H9 (cell line): Measurements from ENCODE around the gene PDE6G. TPM values are rescaled to one million over a fixed set of nuclear protein-coding genes. Genes with fewer than 3 reads are reported as not detected.

Experiments used
- DNase-seq: peaks from one replicate; pipeline ENCODE4 v3.0.0-alpha.2; 2017
- H2AFZ ChIP-seq: one replicate; pipeline ENCODE4 v1.6.1; 2013; ENCODE audit warnings: mild to moderate bottlenecking, low read length, control low read depth, moderate library complexity
- H2AK5ac ChIP-seq: 2 replicates; pipeline ENCODE4 v1.6.1; 2013; ENCODE audit warnings: low read length, control low read depth, mixed read lengths; ENCODE audit not compliant: insufficient read length
- H2BK120ac ChIP-seq: one replicate; pipeline ENCODE4 v1.6.1; 2013; ENCODE audit warnings: low read depth, mild to moderate bottlenecking, low read length, control low read depth, inconsistent platforms; ENCODE audit not compliant: poor library complexity, severe bottlenecking
- H2BK12ac ChIP-seq: 2 replicates; pipeline ENCODE4 v1.6.1; 2013; ENCODE audit warnings: low read length, control low read depth, mixed read lengths, low read depth; ENCODE audit not compliant: insufficient read length
- H2BK15ac ChIP-seq: 2 replicates; pipeline ENCODE4 v1.6.1; 2013; ENCODE audit warnings: low read depth, low read length, control low read depth
- H2BK20ac ChIP-seq: one replicate; pipeline ENCODE4 v1.6.1; 2013; ENCODE audit warnings: low read depth, mild to moderate bottlenecking, low read length, control low read depth, inconsistent platforms; ENCODE audit not compliant: poor library complexity, severe bottlenecking
- H2BK5ac ChIP-seq: 2 replicates; pipeline ENCODE4 v1.6.1; 2013; ENCODE audit warnings: low read length, control low read depth, mixed read lengths; ENCODE audit not compliant: insufficient read length
- H3K14ac ChIP-seq: 2 replicates; pipeline ENCODE4 v1.6.1; 2013; ENCODE audit warnings: low read length, control low read depth; ENCODE audit not compliant: insufficient read depth
- H3K18ac ChIP-seq: 2 replicates; pipeline ENCODE4 v1.6.1; 2013; ENCODE audit warnings: low read depth, mild to moderate bottlenecking, mixed read lengths, low read length, control low read depth; ENCODE audit not compliant: insufficient read length
- H3K23ac ChIP-seq: 2 replicates; pipeline ENCODE4 v1.6.1; 2013; ENCODE audit warnings: low read length, control low read depth, mixed read lengths, low read depth; ENCODE audit not compliant: insufficient read length
- H3K23me2 ChIP-seq: 2 replicates; pipeline ENCODE4 v1.6.1; 2013; ENCODE audit warnings: low read depth, mild to moderate bottlenecking, mixed read lengths, low read length, control low read depth; ENCODE audit not compliant: insufficient read length, poor library complexity, severe bottlenecking
- H3K27ac ChIP-seq: 2 replicates; pipeline ENCODE4 v1.5.1; 2013; ENCODE audit warnings: low read length, control low read depth, mixed read lengths, low read depth; ENCODE audit not compliant: insufficient read length
- H3K27me3 ChIP-seq: 2 replicates; pipeline ENCODE4 v1.6.1; 2013; ENCODE audit warnings: low read length, control low read depth, inconsistent platforms; ENCODE audit not compliant: insufficient read depth
- H3K4ac ChIP-seq: 2 replicates; pipeline ENCODE4 v1.6.1; 2013; ENCODE audit warnings: low read depth, mild to moderate bottlenecking, control low read depth, inconsistent platforms, low read length, moderate library complexity
- H3K4me1 ChIP-seq: 2 replicates; pipeline ENCODE4 v1.6.1; 2013; ENCODE audit warnings: low read length, control low read depth, inconsistent platforms; ENCODE audit not compliant: insufficient read depth
- H3K4me2 ChIP-seq: 2 replicates; pipeline ENCODE4 v1.6.1; 2013; ENCODE audit warnings: low read length, control low read depth, mixed read lengths; ENCODE audit not compliant: insufficient read length, insufficient read depth
- H3K56ac ChIP-seq: 2 replicates; pipeline ENCODE4 v1.6.1; 2013; ENCODE audit warnings: low read depth, mild to moderate bottlenecking, mixed read lengths, low read length, control low read depth; ENCODE audit not compliant: insufficient read length
- H3K79me1 ChIP-seq: 2 replicates; pipeline ENCODE4 v1.6.1; 2013; ENCODE audit warnings: low read depth, mild to moderate bottlenecking, moderate library complexity, low read length, control low read depth, inconsistent platforms; ENCODE audit not compliant: insufficient read depth, poor library complexity, severe bottlenecking
- H3K79me2 ChIP-seq: 2 replicates; pipeline ENCODE4 v1.6.1; 2013; ENCODE audit warnings: low read length, control low read depth, inconsistent platforms; ENCODE audit not compliant: insufficient read depth
- H3K9ac ChIP-seq: 2 replicates; pipeline ENCODE4 v1.6.1; 2013; ENCODE audit warnings: low read length, control low read depth, mixed read lengths; ENCODE audit not compliant: insufficient read length; ENCODE audit errors: extremely low read depth
- H3K9me3 ChIP-seq: one replicate; pipeline ENCODE4 v1.6.1; 2013; ENCODE audit warnings: low read depth, low read length, inconsistent platforms; ENCODE audit not compliant: control insufficient read depth
- H3T11ph ChIP-seq: one replicate; pipeline ENCODE4 v1.6.1; 2013; ENCODE audit warnings: mild to moderate bottlenecking, low read length, control low read depth, inconsistent platforms
- H4K20me1 ChIP-seq: one replicate; pipeline ENCODE4 v1.6.1; 2013; ENCODE audit not compliant: control insufficient read depth, insufficient read length, insufficient read depth
- H4K5ac ChIP-seq: 2 replicates; pipeline ENCODE4 v1.6.1; 2013; ENCODE audit warnings: low read depth, mild to moderate bottlenecking, mixed read lengths, low read length, control low read depth; ENCODE audit not compliant: insufficient read length
- H4K8ac ChIP-seq: replicated peaks from 2 replicates; pipeline ENCODE4 v1.6.1; 2013; ENCODE audit warnings: low read length, control low read depth, mixed read lengths, low read depth; ENCODE audit not compliant: insufficient read length
- H4K91ac ChIP-seq: 2 replicates; pipeline ENCODE4 v1.6.1; 2013; ENCODE audit warnings: low read depth, mild to moderate bottlenecking, moderate library complexity, mixed read lengths, low read length, control low read depth; ENCODE audit not compliant: insufficient read length
- H3K27ac Mint-ChIP-seq, 3 experiments: 2 replicates in 2 of 3; 3 replicates in 1 of 3; pipeline ENCODE4 v1.8.0; 2020 to 2021; ENCODE audit warnings: mixed read lengths in 3 of 3, mild to moderate bottlenecking in 1 of 3, moderate library complexity in 1 of 3
- H3K27me3 Mint-ChIP-seq: 2 replicates; pipeline ENCODE4 v1.8.0; 2021; ENCODE audit warnings: low read depth, mild to moderate bottlenecking, moderate library complexity, mixed read lengths
- H3K36me3 Mint-ChIP-seq, 3 experiments: 2 replicates in 2 of 3; 3 replicates in 1 of 3; pipeline ENCODE4 v1.8.0; 2020 to 2021; ENCODE audit warnings: low read depth in 3 of 3, mixed read lengths in 3 of 3; ENCODE audit not compliant: insufficient read depth in 1 of 3
- H3K4me1 Mint-ChIP-seq, 2 experiments: 2 replicates each; pipeline ENCODE4 v1.8.0; 2020; ENCODE audit warnings: mixed read lengths in 2 of 2
- H3K4me3 Mint-ChIP-seq, 2 experiments: 2 replicates in 1 of 2; 3 replicates in 1 of 2; pipeline ENCODE4 v1.8.0; 2020 to 2021; ENCODE audit warnings: mild to moderate bottlenecking in 2 of 2, mixed read lengths in 2 of 2, moderate library complexity in 1 of 2
- H3K9me3 Mint-ChIP-seq, 2 experiments: 2 replicates in 1 of 2; 3 replicates in 1 of 2; pipeline ENCODE4 v1.8.0; 2020; ENCODE audit warnings: mild to moderate bottlenecking in 2 of 2, mixed read lengths in 2 of 2, moderate library complexity in 1 of 2
- WGBS: extraction: QIAGEN DNeasy Blood & Tissue Kit; methylation state at CpG from one replicate; pipeline ENCODE4 v1.1.7; 2013; ENCODE audit warnings: missing lambda C conversion rate, low lambda C conversion rate, mixed read lengths; ENCODE audit not compliant: insufficient read length; ENCODE audit errors: extremely low coverage; 5-methylcytosine and 5-hydroxymethylcytosine counted together
- total RNA-seq: library from RNA; stranded (reverse); gene quantifications from 2 replicates; pipeline ENCODE4 v1.2.1, GENCODE V29; 2021
- TF ChIP-seq, protein P1 (sequence below): fragments of 200-600 bp; sonication (generic); conservative IDR thresholded peaks from 3 replicates; pipeline ENCODE4 v1.8.0; 2021; ENCODE audit warnings: antibody characterized with exemption, mild to moderate bottlenecking

The PDE6G gene
- total RNA-seq, 1 experiment from 2014 or later: 5.7 TPM

DNA sequence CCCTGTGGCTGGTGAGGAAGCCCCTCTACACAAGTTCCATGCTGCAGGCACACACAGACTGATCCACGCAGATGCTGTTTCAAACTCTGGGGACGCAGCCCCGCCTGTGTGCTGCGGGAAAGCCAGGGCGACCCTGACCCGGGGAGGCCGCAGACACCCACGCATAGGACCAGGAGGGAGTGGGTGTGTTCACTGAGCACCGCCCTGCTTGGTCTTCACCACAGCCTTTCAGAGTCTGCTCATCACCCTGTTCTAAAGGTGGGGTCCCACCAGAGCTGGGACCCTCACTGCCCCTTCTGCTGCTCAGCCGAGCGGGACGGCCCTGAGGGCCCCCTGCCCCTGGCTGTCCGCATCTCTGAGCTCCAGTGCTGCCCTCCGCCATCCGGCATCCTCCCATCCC lies 11.8 kb downstream of the PDE6G start:
- Histone ChIP-seq H4K8ac (no peak overlapping the region), H3K56ac (no peak overlapping the region), H4K5ac (no peak overlapping the region), H2AFZ (no peak overlapping the region), H2BK5ac (no peak overlapping the region), H4K91ac (no peak overlapping the region), H2BK12ac (no peak overlapping the region), H3K4me1 (no peaks in the 10 kb centered on the region), H2BK120ac (no peak overlapping the region), H3K79me1 (no peaks in the 10 kb centered on the region), H3K9ac (no peak overlapping the region), H3K27ac (no peak overlapping the region), H3T11ph (no peak overlapping the region), H3K4ac (no peak overlapping the region), H3K79me2 (no peaks in the 10 kb centered on the region), H2BK15ac (no peak overlapping the region), H3K18ac (no peak overlapping the region), H3K4me2 (no peak overlapping the region), H4K20me1 (no peaks in the 10 kb centered on the region), H3K23me2 (no peaks in the 10 kb centered on the region), H2AK5ac (no peak overlapping the region), H3K14ac (no peak overlapping the region), H2BK20ac (no peak overlapping the region), H3K9me3 (no peaks in the 10 kb centered on the region), H3K27me3 (no peaks in the 10 kb centered on the region; the same call in 1 of the 2 replicates), H3K23ac (no peak overlapping the region)
- Mint-ChIP-seq H3K9me3 (no peaks in the 10 kb centered on the region; a peak in 1 of 5 replicates), H3K4me1 (peaks cover 3 to 4% of the 10 kb centered on the region in 2 experiments; a peak in 2 of 4 replicates), H3K27me3 (no peaks in the 10 kb centered on the region; the same call in 1 of the 2 replicates), H3K36me3 (no peaks in the 10 kb centered on the region), H3K4me3 (no peak overlapping the region), H3K27ac (peak overlapping the region in 2 of 3 experiments; percentile 51 to 91; a peak in 2 of 7 replicates)
- no peak for DNase-seq
- no CpG with 5 or more reads among the region's 15 CpGs for WGBS
- TF ChIP-seq, protein P1, sequence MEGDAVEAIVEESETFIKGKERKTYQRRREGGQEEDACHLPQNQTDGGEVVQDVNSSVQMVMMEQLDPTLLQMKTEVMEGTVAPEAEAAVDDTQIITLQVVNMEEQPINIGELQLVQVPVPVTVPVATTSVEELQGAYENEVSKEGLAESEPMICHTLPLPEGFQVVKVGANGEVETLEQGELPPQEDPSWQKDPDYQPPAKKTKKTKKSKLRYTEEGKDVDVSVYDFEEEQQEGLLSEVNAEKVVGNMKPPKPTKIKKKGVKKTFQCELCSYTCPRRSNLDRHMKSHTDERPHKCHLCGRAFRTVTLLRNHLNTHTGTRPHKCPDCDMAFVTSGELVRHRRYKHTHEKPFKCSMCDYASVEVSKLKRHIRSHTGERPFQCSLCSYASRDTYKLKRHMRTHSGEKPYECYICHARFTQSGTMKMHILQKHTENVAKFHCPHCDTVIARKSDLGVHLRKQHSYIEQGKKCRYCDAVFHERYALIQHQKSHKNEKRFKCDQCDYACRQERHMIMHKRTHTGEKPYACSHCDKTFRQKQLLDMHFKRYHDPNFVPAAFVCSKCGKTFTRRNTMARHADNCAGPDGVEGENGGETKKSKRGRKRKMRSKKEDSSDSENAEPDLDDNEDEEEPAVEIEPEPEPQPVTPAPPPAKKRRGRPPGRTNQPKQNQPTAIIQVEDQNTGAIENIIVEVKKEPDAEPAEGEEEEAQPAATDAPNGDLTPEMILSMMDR: no peak
